Activated T-cell treated with anti-CD3 and anti-CD28 coated beads for 48 hours (primary cell): ENCODE measurements around the gene STARD8.
"Not testable (repeated sequence)": the region's sequence is repeated elsewhere in the genome, so short reads cannot be mapped to it uniquely, and the experiment has no call there.

Experiments used
- DNase-seq: peaks from one replicate; pipeline ENCODE4 v3.0.0-alpha.2; 2020; ENCODE audit warnings: low read depth

Gene STARD8, protein sequence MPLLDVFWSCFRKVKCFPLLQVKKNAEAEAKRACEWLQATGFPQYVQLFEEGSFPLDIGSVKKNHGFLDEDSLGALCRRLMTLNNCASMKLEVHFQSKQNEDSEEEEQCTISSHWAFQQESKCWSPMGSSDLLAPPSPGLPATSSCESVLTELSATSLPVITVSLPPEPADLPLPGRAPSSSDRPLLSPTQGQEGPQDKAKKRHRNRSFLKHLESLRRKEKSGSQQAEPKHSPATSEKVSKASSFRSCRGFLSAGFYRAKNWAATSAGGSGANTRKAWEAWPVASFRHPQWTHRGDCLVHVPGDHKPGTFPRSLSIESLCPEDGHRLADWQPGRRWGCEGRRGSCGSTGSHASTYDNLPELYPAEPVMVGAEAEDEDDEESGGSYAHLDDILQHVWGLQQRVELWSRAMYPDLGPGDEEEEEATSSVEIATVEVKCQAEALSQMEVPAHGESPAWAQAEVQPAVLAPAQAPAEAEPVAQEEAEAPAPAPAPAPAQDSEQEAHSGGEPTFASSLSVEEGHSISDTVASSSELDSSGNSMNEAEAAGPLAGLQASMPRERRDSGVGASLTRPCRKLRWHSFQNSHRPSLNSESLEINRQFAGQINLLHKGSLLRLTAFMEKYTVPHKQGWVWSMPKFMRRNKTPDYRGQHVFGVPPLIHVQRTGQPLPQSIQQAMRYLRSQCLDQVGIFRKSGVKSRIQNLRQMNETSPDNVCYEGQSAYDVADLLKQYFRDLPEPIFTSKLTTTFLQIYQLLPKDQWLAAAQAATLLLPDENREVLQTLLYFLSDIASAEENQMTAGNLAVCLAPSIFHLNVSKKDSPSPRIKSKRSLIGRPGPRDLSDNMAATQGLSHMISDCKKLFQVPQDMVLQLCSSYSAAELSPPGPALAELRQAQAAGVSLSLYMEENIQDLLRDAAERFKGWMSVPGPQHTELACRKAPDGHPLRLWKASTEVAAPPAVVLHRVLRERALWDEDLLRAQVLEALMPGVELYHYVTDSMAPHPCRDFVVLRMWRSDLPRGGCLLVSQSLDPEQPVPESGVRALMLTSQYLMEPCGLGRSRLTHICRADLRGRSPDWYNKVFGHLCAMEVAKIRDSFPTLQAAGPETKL

DNA sequence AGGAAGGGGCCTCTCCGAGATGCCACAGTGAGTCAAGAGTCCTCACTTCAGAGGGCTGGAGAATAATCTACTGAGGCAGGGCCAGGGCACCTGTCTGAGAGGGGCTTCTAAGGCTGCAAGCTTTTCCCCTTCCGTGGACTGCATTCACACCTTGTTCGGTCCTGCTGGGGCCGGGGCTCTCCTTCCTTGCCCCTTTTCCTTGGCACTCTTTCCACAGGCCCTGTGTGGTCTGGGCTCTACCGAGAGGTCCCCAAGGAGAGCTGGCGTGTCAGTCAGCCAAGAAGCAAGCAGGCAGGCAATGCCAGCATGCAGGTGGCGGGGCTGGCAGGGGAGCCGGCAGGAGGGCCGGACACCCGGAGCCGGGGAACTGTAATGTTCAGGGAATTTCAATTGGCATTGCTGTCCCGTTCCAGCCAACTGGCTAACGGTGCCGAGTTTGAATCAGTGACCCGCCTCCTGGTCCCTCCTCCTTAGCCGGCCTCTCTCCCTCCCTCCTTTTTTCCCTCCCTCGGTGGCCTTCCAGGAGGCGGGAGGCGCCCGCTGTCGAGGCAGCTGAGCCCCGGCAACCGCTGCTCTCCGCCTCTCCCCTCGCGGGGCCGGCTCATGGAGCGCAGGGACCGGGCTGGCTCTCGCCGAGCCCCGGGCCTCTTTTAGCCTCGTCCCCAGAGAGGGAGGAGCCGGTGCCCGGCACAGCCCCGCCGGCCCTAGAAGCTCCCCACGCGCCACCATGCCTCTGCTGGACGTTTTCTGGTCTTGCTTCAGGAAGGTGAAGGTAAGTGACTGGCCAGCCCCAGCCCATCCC lies at the start of gene STARD8:
Gene STARD8 (plus strand): TSS at position 511 of the 802 bp plus-strand sequence. CDS start 217 bp downstream, at position 728.
- no peak for DNase-seq

DNA sequence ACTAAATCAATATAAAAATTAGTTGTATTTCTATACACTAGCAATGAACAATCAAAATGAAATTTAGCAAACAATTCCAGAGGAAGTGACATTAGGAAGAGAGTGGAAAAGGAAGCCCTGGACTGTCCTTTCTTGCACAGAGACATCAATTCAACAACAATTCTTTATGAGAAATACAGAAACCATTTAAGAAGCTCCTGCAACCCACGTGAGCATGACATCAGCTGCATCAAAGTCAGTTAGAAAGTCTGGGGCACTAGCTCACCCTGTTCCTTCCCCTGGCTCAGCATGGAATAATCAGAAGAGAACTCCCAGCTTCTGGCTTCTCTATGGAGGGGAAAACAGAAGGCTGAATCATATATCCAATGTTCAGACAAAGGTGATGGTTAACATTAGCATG lies 48.6 kb upstream of the STARD8 start:
- no peak for DNase-seq

DNA sequence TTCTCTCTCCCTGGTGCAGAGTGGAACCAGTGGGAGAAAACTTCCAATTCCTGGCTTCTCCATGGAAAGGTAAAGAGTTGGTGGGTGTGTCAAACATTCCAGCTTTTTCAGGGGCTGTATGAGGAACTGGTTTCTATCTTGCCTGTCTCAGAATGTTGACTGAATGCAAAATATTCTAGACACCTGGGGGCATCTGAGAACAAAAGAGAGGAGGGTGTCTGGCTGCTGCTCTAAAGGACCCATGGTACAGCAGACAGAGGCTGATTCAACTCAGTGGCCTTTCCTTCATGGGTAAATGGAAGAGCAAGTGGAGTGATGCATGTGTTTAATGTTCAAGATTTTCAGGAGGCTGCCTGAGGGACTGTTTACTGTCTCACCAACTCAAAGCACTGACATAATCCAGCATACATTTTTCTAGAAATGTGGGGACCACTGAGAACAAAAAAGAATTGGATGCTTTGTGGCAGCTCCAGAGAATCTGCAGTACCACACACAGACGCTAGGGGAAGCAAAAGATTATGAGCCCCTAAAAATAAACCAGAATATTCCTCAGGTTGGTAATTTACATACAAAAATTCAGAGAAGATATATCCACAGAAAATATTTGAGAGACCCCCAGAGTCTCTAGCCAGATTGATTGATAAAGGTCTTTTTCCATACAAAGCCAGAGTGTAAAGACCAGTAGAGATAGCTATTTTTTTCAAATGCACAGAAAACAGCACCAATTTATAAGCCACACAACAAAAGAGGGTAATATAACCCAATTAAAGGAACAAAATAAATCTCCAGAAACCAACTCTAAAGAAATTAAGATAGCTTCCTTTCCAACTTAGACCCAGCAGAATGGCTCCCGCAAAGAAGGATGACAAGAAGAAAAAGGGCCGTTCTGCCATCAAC lies 48.0 kb upstream of the STARD8 start:
- DNase-seq, result no peak

- DNase-seq, result not testable (repeated sequence)
Observed at GRCh38 chrX:68604216-68604615, 43.2 kb upstream of the STARD8 start.

DNA sequence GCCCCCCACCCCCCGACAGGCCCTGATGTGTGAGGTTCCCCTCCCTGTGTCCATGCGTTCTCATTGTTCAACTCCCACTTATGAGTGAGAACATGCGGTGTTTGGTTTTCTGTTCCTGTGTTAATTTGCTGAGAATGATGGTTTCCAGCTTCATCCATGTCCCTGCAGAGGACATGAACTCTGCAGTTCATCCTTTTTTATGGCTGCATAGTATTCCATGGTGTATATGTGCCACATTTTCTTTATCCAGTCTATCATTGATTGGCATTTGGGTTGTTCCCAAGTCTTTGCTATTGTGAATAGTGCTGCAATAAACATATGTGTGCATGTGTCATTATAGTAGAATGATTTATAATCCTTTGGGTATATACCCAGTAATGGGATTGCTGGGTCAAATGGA lies 32.7 kb upstream of the STARD8 start:
- not testable (repeated sequence) for DNase-seq

GRCh38 chrX:68627986-68628385 lies 19.5 kb upstream of the STARD8 start:
- DNase-seq, result no peak

DNA sequence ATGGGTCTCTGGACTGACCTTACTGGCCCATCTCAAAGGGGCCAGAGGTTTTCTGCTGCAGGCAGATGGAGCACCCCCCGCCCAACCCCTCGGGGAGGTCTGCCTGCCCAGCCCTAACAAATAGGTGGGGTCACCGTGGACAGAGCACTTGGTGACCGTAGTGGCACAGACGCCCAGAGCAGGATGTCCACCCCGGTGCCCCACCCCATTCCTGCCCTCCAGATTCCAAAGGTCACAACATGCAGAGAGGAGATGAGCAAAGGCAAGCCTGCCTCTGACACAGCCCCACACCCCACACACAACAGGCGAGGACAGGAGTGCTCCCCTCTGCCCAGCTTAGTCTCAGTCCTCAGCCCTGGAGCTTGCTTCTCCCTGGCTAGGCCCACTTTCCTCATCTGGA lies 17.5 kb upstream of the STARD8 start:
- not testable (repeated sequence) for DNase-seq

- DNase-seq, result no peak
Observed at GRCh38 chrX:68631336-68631735, 16.1 kb upstream of the STARD8 start.

DNA sequence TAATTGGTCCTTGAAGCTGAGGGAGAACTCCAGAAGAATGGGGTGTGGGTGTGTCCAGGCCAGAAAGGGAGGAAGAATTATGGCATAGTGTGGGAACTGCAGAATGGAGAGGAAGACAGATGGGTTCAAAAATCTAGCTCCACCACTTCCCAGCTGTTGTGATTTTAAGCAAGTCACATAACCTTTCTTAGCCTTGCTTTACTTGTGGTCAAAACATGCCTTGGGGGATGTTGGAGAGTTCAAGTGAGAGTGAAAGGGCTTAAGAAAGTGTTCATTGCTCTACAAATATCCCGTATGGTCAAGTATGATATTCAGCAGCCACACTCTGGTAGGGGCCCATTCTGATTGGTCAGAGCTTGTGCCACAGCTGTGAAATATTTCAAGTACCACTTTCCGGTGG lies 15.0 kb upstream of the STARD8 start:
- no peak for DNase-seq

DNA sequence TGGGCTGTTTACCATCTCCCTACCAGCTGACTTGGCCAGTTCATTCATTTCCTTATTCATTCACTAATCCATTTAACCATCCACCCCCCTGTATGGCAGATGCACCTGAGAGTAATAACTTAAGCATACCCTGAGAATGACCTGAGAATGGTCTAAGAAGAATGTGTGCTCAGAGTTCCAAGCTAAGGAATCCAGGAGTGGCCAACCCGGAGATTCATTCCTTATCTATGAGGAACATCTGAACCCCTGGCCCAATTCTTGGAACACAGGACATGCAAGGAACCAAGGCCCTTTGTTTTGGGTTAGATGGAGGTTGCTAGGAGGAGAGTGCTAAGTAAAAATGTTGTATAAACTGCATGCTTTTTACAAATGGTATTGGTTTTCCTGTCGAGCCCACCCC lies 13.5 kb upstream of the STARD8 start:
- DNase-seq, result no peak

DNA sequence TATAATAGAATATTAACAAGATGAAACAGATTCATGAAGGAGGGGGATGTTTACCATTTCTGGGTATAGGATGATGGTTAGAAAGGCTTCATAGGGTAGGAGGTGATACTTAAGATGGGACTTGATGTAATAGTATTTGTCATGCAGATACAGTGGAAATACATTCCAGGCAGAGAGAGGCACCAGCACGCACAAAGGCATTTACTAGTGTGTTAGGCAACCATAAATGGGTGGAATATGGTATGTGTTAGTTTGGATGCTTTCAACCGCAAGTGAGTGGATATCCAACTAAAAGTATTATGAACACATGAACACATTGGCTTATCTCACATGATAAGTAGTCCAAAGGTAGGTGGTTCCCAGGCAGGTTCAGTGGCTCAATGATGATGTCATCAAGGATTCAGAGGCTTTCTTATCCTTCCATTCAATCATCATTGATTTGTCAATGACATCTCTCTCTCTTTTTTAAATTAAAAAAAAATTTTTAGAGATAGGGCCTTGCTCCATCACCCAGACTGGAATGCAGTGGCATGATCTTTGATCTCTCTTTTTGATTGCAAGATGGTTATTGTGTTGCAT lies 12.7 kb upstream of the STARD8 start:
- DNase-seq, result no peak

DNA sequence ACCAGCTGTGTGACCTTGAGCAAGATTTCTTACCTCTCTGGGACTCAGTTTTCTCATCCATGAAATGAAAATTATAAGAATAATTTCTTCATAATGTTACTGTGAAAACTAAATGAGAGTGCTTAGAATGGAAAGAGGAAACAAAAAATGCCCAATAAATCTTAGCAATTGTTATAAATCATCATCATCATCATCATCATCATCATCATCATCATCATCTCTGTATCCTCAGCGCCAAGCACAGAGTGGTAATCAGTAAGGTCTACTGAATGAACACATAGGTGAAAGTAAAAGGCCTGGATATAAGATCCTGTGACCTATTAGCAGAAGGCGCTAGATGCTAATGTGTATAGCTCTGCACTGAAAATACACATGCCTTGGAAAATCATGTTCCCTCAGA lies 6.8 kb upstream of the STARD8 start:
- no peak for DNase-seq

DNA sequence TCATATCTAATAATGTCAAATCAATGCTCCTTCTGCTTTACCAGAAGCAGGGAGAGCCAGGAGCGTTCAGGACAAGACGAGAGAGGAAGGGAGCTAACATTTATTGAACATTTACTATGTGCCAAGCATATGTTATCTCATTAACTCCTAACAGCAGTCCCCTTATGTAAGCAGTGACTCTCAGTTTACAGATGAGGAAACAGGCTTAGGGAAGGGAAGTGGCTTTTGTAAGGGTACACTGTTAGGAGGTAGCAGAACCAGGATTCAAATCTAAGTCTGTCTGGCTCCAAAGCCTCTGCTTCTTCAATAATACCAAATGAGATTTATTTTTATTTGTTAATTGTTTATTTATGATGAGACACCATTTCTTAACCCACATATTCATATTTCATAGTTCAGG lies 2.6 kb upstream of the STARD8 start:
- no peak for DNase-seq

GRCh38 chrX:68646421-68646820 lies 1.0 kb upstream of the STARD8 start:
- no peak for DNase-seq

- no peak for DNase-seq
Observed at GRCh38 chrX:68648960-68649359, 1.5 kb downstream of the STARD8 start.

- no peak for DNase-seq
Observed at GRCh38 chrX:68650491-68650890, 3.0 kb downstream of the STARD8 start.

- DNase-seq, result no peak
Observed at GRCh38 chrX:68651110-68651509, 3.6 kb downstream of the STARD8 start.

DNA sequence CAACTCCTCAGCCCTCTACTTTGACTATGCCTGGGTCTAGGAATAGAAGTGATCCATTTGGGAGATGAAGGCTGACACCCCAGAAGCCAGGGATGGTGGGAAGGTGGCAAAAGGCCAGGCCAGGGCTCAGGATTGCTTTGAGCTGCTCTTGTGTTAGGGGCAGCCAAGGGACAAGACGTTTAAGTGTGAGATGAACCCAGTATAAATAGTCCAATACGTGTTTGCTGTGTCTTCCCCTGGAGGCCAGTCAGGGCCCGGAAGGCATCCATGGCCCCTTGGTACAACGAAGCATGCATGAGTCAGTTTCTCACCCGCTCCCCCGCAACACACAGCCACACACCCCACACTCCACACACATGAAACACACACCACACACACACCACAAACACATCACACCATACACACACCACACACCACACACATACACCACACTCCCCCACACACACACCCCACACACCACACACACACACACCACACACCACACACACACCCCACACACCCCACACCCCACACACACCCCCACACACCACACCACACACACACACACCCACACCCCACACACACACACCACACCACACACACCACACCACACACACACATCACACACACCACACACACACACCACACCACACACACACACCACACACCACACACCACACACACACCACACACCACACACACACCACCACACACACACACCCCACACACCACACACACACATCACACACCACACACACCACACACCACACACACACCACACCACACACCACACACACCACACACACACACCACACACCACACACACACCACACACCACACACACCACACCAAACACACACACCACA lies 5.1 kb downstream of the STARD8 start:
- DNase-seq, result no peak

DNA sequence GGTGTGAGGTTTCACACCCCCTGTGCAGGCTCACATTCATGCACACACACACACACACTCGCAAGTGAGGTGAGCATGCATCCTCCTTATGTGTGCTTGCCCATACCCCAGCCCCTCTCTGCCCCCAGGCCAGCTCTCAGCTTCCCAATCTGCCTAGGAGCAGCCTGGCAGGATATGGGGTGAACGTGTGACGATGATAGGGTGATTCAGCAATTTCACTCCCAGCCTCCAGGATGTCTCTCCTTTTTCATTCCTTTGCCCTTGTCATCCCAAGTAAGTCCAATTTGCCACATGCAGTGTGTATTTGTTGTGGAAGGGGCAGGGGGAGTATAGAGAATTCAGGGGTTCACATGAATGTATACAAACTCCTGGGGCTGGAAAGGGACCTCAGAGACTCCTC lies 7.2 kb downstream of the STARD8 start:
- no peak for DNase-seq
